Measurements from ENCODE around the gene SERPINB1. TPM values are rescaled to one million over a fixed set of nuclear protein-coding genes. Genes with fewer than 3 reads are reported as not detected.

The SERPINB1 gene
- total RNA-seq, 1 experiment from 2014 or later: 2.3 TPM

DNA sequence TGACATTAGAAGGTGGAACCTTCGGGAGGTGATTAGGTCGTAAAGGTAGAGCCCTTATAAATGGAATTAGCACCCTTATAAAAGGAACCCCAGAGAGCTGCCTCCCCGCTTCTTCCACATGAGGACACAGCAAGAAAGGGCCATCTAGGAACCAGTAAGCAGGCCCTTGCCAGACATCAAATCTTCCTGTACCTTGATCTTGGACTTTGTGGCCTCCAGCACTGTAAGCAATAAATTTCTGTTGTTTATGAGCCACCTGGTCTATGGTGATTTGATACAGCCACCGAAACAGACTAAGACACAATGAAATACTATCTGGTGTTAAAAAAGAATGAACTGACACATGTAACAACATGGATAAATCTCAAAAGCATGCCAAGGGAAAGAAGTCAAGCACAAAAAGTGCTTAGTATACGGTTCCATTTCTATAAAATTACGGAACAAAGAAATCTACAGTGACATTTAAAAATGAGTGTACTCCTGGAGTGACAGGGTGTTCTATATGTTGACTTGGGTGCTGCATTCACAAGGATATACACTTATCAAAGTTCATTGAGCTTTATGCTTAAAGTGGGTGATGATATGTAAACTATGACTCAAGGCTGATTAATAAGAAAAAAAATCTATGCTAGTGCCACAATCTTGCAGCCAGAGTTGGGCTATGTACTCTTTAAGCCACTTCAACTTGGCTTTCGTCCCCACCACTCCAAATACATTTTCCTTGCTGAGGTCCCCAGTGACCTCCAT, 18.4 kb downstream of the SERPINB1 start:
- peaks cover 3% of the 10 kb centered on the region for H3K4me1 ChIP-seq
- H3K9me3 ChIP-seq (replicated peaks): no peaks in the 10 kb centered on the region
- H3K27ac ChIP-seq: no peak overlapping the region
- DNase-seq: no peak
- no peaks in the 10 kb centered on the region for H3K27me3 ChIP-seq
- H3K4me3 ChIP-seq: no peak overlapping the region
- no peaks in the 10 kb centered on the region for H3K36me3 ChIP-seq

DNA sequence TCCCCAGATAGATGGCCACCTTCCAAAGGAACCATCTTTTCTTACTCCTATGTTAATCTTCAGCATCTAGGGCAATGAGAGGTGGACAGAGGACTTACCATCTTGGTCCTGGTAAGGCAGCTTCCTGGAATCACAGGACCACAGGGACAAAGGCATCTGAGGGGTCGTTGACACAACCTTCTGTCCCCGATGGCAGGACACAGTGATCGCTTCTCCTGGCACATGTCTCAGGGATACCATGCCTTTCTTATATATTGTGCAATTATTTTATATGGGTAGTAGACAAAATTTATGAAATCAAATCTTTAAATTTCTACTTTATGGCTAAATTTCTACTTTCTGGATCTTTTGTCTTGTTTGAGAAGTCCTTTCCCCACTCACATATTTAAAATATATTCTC, 20.1 kb downstream of the SERPINB1 start:
- no peak for DNase-seq
- Histone ChIP-seq H3K27me3 (no peaks in the 10 kb centered on the region), H3K27ac (no peak overlapping the region)

DNA sequence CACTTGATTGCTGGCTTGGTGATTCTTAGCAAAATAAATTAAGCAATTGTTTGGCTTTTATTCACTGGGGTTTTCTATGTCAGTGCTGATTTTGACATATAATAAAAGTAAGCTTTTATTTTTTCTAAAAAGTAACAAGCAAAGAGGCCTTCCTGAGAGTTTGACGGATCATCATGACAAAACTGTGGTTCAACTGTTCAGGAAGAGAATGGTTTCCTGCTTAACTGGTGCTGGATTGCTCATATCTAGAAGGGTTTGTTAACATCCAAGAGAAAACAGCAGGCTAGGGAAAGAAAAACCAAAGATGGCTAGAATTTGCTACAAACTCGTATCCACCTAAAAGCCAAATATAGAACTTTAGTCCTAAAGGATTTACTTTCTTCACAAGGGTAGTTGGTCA, 21.2 kb downstream of the SERPINB1 start:
- Histone ChIP-seq H3K36me3 (no peaks in the 10 kb centered on the region), H3K4me1 (peaks cover 11% of the 10 kb centered on the region), H3K9me3 (replicated peaks) (no peaks in the 10 kb centered on the region), H3K4me3 (no peak overlapping the region), H3K27me3 (no peaks in the 10 kb centered on the region), H3K27ac (no peak overlapping the region)
- DNase-seq: no peak

More for the DNA sequence above, 20.1 kb downstream of the SERPINB1 start:
- no peaks in the 10 kb centered on the region for H3K36me3 ChIP-seq
- H3K4me3 ChIP-seq: no peak overlapping the region
- no peaks in the 10 kb centered on the region for H3K9me3 ChIP-seq (replicated peaks)
- peaks cover 11% of the 10 kb centered on the region for H3K4me1 ChIP-seq

DNA sequence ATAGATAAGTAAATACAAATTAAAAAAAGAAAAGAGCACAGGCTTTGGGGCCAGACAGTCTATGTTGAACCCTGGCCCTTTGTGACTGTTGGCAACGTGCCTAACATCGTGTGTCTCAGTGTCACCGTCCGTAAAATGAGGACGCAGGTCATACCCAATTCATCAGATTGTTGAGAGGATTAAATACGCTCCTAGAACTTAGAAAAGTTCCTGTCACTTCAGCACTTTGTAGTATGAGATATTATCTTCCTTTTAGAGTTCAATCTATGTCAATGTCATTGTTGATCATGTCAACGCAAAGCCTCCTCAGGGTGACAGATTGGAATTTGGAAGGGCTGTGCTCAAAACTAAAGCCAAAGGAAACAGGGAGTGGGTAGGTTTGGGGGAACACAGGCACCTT, 21.7 kb downstream of the SERPINB1 start:
- H3K36me3 ChIP-seq: no peaks in the 10 kb centered on the region
- no peak overlapping the region for H3K27ac ChIP-seq
- no peaks in the 10 kb centered on the region for H3K9me3 ChIP-seq (replicated peaks)
- DNase-seq: no peak
- peaks cover 11% of the 10 kb centered on the region for H3K4me1 ChIP-seq
- H3K27me3 ChIP-seq: no peaks in the 10 kb centered on the region
- H3K4me3 ChIP-seq: no peak overlapping the region

DNA sequence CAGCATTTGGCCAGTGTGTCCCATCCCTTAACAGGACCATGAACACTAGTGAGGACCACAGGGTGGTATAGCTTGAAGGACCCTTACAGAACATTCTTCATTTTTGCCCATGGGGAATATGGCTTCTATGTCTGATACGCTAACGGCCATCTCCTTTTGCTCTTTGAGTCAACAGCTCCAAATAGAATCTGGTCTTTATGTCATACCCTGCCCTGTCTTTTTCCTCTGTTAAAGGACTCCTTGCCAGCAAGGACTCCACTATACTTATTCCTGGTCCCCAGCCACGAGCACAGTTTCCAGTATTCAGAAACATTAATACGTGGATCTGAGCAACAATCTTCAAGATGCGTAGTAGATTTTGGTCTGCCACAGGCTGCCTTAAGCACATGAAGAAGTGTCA, 22.5 kb downstream of the SERPINB1 start:
- Histone ChIP-seq H3K4me3 (no peak overlapping the region), H3K9me3 (replicated peaks) (no peaks in the 10 kb centered on the region), H3K27me3 (no peaks in the 10 kb centered on the region), H3K4me1 (peaks cover 11% of the 10 kb centered on the region), H3K27ac (no peak overlapping the region), H3K36me3 (no peaks in the 10 kb centered on the region)
- DNase-seq: no peak

DNA sequence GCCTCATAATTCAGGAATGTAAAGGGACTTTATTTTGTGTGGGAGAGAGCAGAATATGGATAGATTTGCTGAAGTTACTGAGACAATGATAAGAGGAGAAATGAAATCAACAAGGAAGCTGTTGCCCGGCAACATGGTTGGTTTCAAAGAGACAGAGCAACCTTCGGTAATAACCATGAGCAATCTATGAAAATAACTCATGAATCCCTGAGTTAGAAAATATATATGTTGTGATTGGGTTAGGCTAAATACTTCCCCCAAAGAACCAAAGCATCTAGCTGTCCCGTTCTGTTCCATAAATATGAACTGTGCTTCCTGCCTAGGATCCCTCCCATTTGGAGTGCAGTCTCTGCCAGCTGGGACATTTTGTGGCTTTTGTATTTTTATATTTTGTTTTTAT, 23.1 kb downstream of the SERPINB1 start:
- no peak for DNase-seq
- H3K9me3 ChIP-seq (replicated peaks): no peaks in the 10 kb centered on the region
- H3K4me3 ChIP-seq: peak overlapping the region; percentile 19; the same call in 1 of the 2 replicates
- H3K27ac ChIP-seq: peak overlapping the region; percentile 29; the same call in 1 of the 2 replicates
- H3K4me1 ChIP-seq: peaks cover 11% of the 10 kb centered on the region
- no peaks in the 10 kb centered on the region for H3K36me3 ChIP-seq
- no peaks in the 10 kb centered on the region for H3K27me3 ChIP-seq

DNA sequence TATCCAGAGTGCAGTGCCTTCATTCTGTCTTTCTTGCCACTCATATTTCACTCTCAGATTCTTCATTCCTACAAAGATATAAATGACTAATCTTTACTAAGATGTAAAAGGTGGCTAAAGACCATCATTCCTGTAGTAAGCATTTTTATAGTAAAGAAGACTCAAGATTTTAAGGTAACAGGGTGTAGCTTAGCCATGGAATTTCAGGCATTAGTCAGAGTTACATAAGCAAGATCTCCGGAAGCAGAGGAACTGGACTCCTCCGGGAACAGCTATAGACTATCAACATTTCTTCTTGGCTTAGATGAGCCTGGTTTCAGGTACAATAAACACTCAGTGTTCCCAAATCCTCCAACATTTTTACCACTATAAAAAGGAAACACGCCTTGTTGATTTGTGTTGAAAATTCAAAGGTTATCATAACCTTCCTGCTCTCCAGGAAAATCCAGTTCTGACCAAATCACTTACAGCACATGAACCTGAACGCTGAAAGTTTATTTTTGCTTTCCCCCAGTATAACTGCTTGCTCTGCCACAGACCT, 23.7 kb downstream of the SERPINB1 start:
- Histone ChIP-seq H3K36me3 (no peaks in the 10 kb centered on the region), H3K4me3 (peak overlapping the region; percentile 19; the same call in 1 of the 2 replicates), H3K9me3 (replicated peaks) (no peaks in the 10 kb centered on the region), H3K27ac (peak overlapping the region; percentile 29; the same call in 1 of the 2 replicates), H3K4me1 (peaks cover 11% of the 10 kb centered on the region), H3K27me3 (no peaks in the 10 kb centered on the region)
- no peak for DNase-seq

DNA sequence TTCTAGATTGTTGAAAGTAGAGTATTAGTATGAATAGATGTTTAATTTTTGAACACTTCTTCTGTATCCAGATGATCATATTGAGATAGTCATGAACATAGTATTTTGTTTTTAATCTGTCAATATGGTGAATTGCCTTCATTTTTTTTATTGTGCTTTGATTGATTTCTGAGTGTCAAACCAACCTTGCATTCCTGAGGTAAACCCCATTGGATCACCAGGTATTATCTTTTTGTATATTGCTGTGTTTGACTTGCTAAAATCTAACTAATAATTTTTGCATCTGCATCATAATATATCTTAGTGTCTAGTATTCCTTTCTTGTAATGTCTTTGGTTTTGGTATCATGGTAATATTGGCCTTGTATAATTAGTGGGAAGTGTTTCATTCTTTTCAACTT, 25.5 kb downstream of the SERPINB1 start:
- Histone ChIP-seq H3K9me3 (replicated peaks) (no peaks in the 10 kb centered on the region), H3K36me3 (no peaks in the 10 kb centered on the region), H3K4me1 (peaks cover 11% of the 10 kb centered on the region), H3K27ac (no peak overlapping the region), H3K4me3 (no peak overlapping the region), H3K27me3 (no peaks in the 10 kb centered on the region)
- DNase-seq: no peak

DNA sequence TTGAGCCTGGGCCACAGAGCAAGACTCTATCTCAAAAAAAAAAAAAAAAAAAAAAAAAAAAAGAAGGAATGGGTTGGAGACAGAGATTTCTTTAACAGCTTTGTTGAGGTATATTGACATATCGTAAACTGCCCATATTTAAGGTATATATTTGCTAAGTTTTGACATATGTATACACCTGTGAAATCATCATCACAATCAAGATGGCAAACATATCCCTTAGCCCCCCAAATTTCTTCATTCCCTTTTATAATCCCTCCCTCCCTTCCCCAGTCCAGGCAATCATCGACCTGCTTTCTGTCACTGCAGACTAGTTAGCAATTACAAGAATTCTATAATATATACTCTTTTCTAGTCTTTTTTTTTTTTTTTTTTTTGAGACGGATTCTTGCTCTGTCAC, 29.0 kb downstream of the SERPINB1 start:
- Histone ChIP-seq H3K9me3 (replicated peaks) (no peaks in the 10 kb centered on the region), H3K27ac (no peak overlapping the region), H3K36me3 (no peaks in the 10 kb centered on the region), H3K4me3 (no peak overlapping the region), H3K4me1 (peaks cover 3% of the 10 kb centered on the region; the same call in 1 of the 2 replicates), H3K27me3 (no peaks in the 10 kb centered on the region)
- no peak for DNase-seq

DNA sequence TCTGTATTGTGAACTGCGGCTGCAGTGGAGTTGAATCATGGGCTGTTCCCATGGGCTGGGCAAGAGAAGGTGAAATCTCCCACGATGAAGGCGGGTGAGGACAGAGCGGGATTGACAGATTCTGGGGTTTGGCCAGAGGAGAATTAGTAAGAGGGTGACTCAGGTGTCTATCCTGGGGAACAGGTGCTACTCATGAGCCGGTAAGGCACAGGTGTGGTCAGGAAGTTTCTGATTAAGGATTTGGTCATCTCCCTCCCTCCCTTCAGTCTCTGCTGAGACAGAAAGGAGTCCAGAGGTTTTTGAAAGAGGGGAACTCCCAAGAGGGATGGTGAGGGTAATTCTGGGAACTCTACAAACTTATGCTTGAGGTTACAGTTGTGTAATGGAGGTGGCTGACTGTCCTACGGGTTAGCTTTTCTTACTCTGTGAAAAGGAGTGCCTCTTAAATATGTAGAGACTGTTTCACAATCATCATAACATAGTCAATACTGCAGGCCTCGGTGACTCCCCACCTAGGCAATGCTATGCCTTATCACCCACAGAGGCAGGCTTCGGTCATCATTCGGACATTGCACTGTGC, 31.5 kb downstream of the SERPINB1 start:
- no peaks in the 10 kb centered on the region for H3K36me3 ChIP-seq
- DNase-seq: no peak
- peaks cover 10% of the 10 kb centered on the region for H3K4me1 ChIP-seq
- no peaks in the 10 kb centered on the region for H3K9me3 ChIP-seq (replicated peaks)
- H3K27me3 ChIP-seq: no peaks in the 10 kb centered on the region
- no peak overlapping the region for H3K27ac ChIP-seq
- no peak overlapping the region for H3K4me3 ChIP-seq

DNA sequence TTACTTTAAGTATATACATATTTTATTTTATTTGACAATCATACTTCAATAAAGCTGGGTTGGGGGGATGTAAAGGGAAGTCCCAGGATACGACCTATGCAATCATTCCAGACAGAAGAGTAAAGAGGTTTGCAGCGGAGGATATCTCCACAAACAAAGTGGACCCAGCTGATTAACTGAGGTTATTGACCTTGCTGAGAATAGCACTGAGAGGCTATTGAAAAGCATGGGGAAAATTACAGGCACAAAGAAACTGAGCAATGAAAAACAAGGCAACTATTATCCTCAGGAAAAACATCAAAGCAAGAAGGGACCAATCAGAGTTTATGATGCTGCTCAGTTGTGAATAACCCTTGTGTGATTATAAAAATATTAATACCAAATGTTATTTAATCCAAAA, 32.6 kb downstream of the SERPINB1 start:
- Histone ChIP-seq H3K27me3 (no peaks in the 10 kb centered on the region), H3K9me3 (replicated peaks) (no peaks in the 10 kb centered on the region), H3K36me3 (no peaks in the 10 kb centered on the region), H3K4me3 (no peak overlapping the region), H3K4me1 (peaks cover 10% of the 10 kb centered on the region), H3K27ac (no peak overlapping the region)
- no peak for DNase-seq

DNA sequence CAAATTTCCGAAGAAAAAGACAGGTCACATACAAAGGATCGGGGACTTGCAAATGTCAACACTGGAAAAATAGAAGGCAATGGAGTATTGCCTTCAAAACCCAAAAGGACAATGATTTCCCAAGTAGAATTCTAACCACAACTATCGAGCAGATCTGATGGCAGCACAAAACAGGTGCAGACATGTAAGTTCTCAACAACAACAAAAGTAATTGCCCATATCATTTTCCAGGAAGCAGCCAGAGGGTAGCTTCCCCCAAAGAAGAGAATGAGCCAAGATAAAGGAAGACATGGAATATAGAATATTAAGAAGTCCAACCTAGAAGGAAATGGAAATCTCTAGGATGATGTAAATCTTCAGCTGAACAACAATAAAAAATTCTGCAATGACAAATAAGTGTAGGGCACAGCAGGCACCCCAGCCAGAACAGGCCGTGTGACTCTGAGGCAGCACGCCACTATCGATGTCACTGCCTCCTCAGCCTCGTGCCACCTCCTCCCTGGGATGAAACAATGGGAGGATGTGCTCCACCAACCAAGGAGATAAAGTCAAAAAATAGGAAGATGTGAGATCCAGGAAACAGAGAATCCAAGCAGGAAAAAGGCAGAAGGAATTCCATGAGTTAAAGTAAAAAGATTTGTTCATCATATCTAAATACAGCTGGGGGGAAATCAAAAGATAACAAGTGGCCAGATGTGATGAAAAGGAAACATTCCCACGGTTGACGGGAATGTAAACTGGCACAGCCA, 34.1 kb downstream of the SERPINB1 start:
- Histone ChIP-seq H3K36me3 (no peaks in the 10 kb centered on the region), H3K27ac (no peak overlapping the region), H3K4me3 (no peak overlapping the region), H3K27me3 (no peaks in the 10 kb centered on the region), H3K4me1 (peaks cover 10% of the 10 kb centered on the region), H3K9me3 (replicated peaks) (no peaks in the 10 kb centered on the region)
- DNase-seq: peak in 1 of 2 experiments; percentile 53

DNA sequence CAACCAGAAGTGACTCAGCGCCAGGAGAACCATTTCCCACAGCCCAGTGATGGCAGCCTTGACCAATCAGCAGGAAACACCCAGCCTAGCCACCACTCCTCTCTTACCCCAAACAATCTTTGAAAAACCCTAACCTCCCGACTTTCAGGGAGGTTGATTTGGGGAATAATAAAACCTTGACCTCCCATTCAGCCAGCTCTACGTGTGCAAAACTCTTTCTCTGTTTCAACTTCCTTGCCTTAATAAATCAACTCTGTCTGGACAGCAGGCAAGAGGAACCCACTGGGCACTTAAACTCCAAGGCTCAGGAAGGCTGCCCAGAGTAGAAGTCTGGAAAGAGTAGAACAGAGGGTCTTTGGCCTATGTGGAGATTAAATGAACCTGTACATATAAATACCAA, 35.0 kb downstream of the SERPINB1 start:
- no peak for DNase-seq
- no peak overlapping the region for H3K27ac ChIP-seq
- H3K9me3 ChIP-seq (replicated peaks): no peaks in the 10 kb centered on the region
- no peak overlapping the region for H3K4me3 ChIP-seq
- peaks cover 10% of the 10 kb centered on the region for H3K4me1 ChIP-seq
- H3K27me3 ChIP-seq: no peaks in the 10 kb centered on the region
- no peaks in the 10 kb centered on the region for H3K36me3 ChIP-seq

DNA sequence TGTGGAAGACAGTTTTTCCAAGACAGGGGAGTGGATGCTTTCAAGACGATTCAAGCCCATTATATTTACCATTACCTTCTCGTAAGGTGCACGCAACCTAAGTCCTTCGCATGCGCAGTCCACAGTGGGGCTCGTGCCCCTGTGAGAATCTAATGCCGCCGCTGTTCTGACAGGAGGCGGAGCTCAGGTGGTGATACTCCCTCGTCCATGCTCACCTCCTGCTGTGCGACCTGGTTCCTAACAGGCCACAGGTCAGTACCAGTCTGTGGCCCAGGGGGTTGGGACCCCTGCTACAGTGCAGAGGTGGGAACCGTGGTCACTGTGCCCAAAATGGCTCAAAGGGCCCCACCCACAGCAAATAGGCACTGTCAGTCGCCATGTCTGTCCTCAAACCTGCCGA, 36.6 kb downstream of the SERPINB1 start:
- Histone ChIP-seq H3K27me3 (no peaks in the 10 kb centered on the region), H3K36me3 (no peaks in the 10 kb centered on the region), H3K27ac (no peak overlapping the region), H3K4me3 (no peak overlapping the region), H3K4me1 (peaks cover 12% of the 10 kb centered on the region), H3K9me3 (replicated peaks) (no peaks in the 10 kb centered on the region)
- DNase-seq: no peak

DNA sequence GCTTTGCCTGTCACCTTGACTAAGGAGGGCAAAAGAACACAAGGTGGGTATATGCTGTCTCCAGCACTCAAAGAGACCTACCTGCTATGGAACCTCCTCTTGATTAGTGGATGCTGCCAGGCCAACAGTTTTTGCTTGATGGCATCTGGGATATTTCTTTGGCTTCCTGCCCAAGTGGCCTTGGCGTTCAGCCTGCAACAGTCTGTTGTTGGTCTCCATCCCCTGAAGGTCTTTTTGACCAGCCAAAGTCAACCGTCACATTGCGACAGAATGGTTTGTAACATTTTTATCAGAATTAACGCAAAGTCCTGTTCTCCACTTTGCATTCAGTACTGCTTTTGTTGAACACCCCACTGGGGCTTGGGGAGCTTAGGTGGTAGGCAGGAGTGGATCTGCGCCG, 37.1 kb downstream of the SERPINB1 start:
- no peak overlapping the region for H3K27ac ChIP-seq
- no peak for DNase-seq

More for the DNA sequence above, 37.1 kb downstream of the SERPINB1 start:
- Histone ChIP-seq H3K36me3 (no peaks in the 10 kb centered on the region), H3K9me3 (replicated peaks) (no peaks in the 10 kb centered on the region), H3K4me1 (peaks cover 13% of the 10 kb centered on the region), H3K27me3 (no peaks in the 10 kb centered on the region), H3K4me3 (no peak overlapping the region)

Data from SJCRH30 (cell line).